T47D (cell line): ENCODE results near the gene SIAH2.

Experiments
- DNase-seq, 2 experiments: peaks; one replicate each; pipeline versions ENCODE4 v3.0.0 to v3.0.0-alpha.2; 2011 to 2012; ENCODE audit warnings: low read depth in 1 of 2, low spot score in 1 of 2
- JUND ChIP-seq: IDR thresholded peaks from 2 replicates; pipeline ENCODE4 v1.6.1; 2012; ENCODE audit warnings: low read depth
- in situ Hi-C: cut with HindIII; loops from 2 replicates; pipeline ENCODE4 v1.10.0; 2016; ENCODE audit warnings: low sequenced_read_pairs, low pct_unique_long_range_greater_than_20kb

The SIAH2 gene

DNA sequence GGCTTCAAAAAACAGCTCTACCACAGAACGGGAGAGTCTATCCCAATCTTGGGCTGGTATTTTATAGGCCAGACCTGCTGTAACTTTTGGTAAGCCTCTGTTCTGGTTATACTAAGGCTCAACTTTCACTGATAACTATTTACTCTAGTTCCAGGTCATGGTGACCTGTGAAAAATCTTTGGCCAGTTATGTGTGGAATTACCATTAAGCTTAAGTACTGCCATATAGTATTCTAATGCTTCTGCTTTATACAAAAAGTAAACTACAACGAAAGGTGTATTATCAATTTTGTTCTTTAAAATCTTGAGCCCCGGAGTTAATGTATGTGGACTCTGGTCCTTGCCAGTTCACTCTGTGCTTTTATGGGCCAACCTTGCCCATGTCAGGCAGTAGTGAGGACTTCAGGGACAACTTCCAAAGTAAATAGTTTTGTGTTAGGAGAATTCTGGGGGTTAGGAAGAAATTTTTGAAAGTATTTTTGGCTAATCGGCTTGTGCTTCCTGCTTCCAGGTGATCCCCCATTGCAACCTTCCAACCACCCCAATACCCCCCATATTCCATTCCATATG lies 6.4 kb downstream of the SIAH2 start:
- in situ Hi-C loops, result no loop called here
- peak in 1 of 2 experiments; percentile 97 for DNase-seq
- peak; percentile 53; the same call in 1 of the 2 replicates for TF ChIP-seq JUND

- in situ Hi-C loops, result no loop called here
- no peak for DNase-seq
- no peak for TF ChIP-seq JUND
These were observed 7.1 kb downstream of the SIAH2 start for GRCh38 chr3:150755902-150756301.

DNA sequence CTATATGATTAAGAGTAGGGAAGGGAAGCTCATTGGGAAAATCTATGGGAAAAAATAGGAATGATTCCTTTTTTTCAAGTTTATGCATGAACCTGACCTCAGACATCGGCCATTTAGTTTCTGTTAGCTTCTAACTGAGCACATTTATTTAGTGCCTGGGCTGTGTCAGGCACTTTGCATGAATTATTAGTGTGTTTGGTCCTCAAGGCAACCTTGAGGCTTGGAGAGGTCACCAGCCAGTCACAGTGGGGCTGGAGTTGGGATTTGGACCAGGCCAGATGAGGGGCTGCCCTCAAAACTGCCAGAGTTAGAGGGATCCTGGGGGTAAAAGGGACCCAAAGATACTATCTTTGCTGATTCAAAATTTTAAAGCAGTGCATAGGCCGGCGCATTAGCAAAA lies 8.1 kb downstream of the SIAH2 start:
- in situ Hi-C loops, result no loop called here
- DNase-seq, result no peak
- no peak for TF ChIP-seq JUND

- in situ Hi-C loops, result no loop called here
- DNase-seq, result peak in 1 of 2 experiments; percentile 91
These were observed 11.1 kb downstream of the SIAH2 start for GRCh38 chr3:150751781-150752263.

GRCh38 chr3:150749255-150749654 lies 13.7 kb downstream of the SIAH2 start:
- in situ Hi-C loops, result no loop called here
- no peak for TF ChIP-seq JUND
- no peak for DNase-seq

More at GRCh38 chr3:150751781-150752263, 11.1 kb downstream of the SIAH2 start:
- TF ChIP-seq JUND, result no peak

GRCh38 chr3:150748684-150749047 lies 14.3 kb downstream of the SIAH2 start:
- DNase-seq, result no peak
- no peak for TF ChIP-seq JUND
- in situ Hi-C loops, result no loop called here

DNA sequence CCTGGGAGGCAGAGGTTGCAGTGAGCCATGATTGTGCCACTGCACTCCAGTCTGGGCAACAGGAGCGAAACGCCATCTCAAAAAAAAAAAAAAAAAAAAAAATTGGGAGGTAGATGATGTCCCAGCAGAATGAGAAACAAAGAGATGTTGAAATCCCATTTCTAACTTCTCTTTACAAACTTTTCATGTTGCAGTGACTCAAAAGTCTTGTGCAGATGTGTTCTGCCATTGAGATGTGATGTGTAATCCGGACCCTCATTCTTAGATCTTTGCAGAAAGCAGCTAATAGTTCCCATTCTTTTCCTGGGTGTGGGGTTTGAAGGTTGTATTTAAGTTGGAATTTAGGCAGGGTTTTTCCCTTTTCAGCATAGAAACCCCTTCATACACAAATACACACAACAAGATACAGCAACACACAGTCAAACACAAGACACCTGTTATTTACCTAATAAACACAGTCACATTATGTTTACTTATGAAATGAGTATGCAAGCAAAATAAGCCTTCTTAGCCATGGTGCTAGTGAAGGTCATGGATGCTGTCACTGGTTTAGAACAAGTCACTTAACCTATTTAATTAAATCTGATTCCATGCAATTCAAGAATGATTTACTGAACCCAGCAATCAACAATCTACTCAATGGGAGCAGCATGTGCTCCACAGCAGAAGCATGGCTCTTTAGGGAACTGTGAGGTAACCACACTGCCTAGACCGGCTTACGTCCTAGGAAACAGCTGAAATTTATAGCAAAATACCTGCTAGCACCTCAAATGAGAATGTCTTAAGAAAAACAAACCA lies 14.9 kb downstream of the SIAH2 start:
- TF ChIP-seq JUND, result no peak
- in situ Hi-C loops, result no loop called here
- DNase-seq, result peak in 1 of 2 experiments; percentile 71

- in situ Hi-C loops, result no loop called here
- no peak for DNase-seq
- no peak for TF ChIP-seq JUND
These were observed 16.0 kb downstream of the SIAH2 start for GRCh38 chr3:150746791-150747590.

DNA sequence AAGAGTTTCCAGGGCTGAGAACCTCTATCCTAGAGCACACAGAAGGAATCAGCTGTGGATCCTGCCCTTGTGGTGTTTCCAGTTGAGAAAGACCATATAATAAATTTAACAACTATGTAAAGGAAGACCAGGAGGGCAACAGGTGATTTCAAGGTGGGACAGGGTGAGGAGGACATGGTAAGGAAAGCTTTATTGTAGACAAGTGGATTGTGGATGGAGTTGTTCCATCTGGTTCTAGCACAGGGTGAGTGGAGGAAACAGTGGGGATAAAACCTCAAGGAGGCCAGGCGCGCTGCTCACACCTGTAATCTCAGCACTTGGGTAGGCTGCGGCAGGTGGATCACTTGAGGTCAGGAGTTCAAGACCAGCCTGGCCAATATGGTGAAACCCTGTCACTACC lies 17.1 kb downstream of the SIAH2 start:
- in situ Hi-C loops, result no loop called here
- DNase-seq, result no peak
- no peak for TF ChIP-seq JUND

- no peak for TF ChIP-seq JUND
- in situ Hi-C loops, result no loop called here
- DNase-seq, result no peak
These were observed 18.1 kb downstream of the SIAH2 start for GRCh38 chr3:150744919-150745211.

DNA sequence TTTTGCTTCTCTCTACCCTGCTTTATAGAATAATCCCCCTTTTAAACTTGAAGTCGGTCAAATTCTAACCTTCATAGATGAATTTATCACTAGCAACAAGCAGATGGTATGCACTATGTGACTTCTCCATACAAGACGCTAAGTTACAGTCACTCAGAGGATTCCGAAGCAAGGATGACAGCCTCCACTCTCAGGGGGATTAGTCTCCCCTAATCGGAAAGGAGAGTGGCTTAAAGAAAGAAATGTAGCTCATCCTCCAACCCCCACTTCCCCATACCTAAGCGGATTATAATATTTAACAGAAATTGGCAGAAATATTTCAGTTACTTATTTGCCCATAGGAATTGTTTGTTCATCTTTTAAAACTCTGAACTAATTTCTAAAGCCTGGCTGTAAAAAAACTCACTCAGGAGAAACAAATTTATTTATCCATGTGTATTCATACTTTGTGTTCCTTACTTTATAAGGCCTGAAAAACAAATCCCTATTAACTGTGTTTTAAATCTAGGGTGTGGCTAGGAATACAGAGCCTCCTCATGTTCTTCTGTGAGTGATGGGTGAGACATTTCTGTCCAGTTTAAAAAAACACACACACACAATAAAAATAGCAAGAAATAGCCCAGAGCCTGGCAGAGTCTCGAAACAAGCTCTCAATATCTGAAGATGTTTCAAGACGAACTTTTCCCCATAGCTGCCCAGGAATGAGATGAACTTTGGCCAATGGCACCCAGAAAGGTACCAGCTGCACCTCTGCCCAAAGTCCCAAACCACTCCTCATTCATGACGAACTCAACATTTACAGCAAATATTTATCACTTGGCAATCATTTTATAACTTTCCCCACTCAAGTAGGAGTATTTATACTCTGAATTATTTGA lies 18.7 kb downstream of the SIAH2 start:
- in situ Hi-C loops, result no loop called here
- no peak for TF ChIP-seq JUND
- DNase-seq, result no peak

DNA sequence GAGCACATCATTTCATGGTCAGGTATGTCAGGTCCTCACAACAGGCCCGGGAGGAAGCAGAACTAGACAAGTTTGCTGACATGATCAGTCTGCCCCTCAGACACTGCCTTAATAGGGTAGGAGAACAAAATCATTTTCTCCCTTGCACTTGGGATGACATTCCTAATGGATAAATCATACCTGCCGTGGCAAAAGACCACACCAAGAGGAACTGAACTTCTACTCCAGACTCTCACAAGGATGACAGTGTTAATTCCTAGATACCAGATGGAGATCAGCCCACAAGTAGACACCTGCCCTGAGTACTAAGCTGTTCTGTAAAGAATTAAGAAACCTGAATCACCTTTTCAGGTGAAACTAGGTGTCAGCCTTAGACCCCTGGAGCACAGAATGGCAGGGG lies 19.5 kb downstream of the SIAH2 start:
- in situ Hi-C loops, result no loop called here
- no peak for DNase-seq
- TF ChIP-seq JUND, result no peak
